ENCODE measurements around the gene AFF3.

- no peak for TF ChIP-seq CTCF (IDR thresholded peaks at IDR 0.05)
- no peak for TF ChIP-seq POLR2A (IDR thresholded peaks at IDR 0.05)
- no peak for TF ChIP-seq POLR2AphosphoS5 (IDR thresholded peaks at IDR 0.05)
- no peak for TF ChIP-seq EP300 (IDR thresholded peaks at IDR 0.05; ENCODE audit: low read depth)
Observed at GRCh38 chr2:100033976-100034375, 108.4 kb downstream of the AFF3 start.
